HUES48 (cell line): ENCODE measurements around the gene SLC48A1.

Experiments used
- H3K27ac ChIP-seq: one replicate; pipeline ENCODE4 v1.7.0; 2013; ENCODE audit warnings: low read depth, low read length, inconsistent platforms
- H3K27me3 ChIP-seq: 2 replicates; pipeline ENCODE4 v1.6.1; 2013; ENCODE audit warnings: mild to moderate bottlenecking, low read length; ENCODE audit not compliant: control insufficient read depth, insufficient read depth
- H3K36me3 ChIP-seq: 2 replicates; pipeline ENCODE4 v1.6.1; 2013; ENCODE audit warnings: low read length; ENCODE audit not compliant: control insufficient read depth, insufficient read depth
- H3K4me1 ChIP-seq: 2 replicates; pipeline ENCODE4 v1.6.1; 2013; ENCODE audit warnings: mild to moderate bottlenecking, low read length; ENCODE audit not compliant: control insufficient read depth, insufficient read depth
- H3K4me3 ChIP-seq: 2 replicates; pipeline ENCODE4 v1.5.1; 2013; ENCODE audit warnings: mild to moderate bottlenecking, low read depth, low read length
- H3K9ac ChIP-seq: 2 replicates; pipeline ENCODE4 v1.6.1; 2013; ENCODE audit warnings: mild to moderate bottlenecking, low read depth, low read length, moderate library complexity
- H3K9me3 ChIP-seq: 2 replicates; pipeline ENCODE4 v1.6.1; 2013; ENCODE audit warnings: low read length; ENCODE audit not compliant: control insufficient read depth, insufficient read depth

The SLC48A1 gene

DNA sequence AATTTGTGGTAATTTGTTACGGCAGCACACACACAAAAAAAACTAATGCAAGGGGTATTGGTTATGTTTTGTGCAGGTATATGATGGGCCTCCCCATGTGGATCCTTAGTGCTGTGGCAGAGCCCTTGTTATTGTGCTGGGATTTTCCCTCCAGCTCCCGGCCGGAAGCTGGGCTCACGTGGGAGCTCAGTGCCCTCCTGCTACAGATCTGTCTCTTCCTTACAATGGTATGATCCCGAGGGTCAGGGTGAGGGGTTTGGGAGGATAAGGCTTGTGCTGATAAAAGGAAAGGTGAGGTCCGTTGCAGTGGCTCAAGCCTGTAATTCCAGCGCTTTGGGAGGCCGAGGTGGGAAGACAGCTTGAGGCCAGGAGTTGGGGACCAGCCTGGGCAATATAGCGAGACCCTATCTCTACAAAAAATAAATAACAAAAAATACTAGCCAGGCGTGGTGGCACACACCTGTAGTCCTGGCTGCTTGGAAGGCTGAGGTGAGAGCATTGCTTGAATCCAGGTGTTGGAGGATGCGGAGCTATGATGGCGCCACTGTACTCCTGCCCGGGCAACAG, 861 bp upstream of the SLC48A1 start:
- H3K27me3 ChIP-seq: peaks cover 18% of the 10 kb centered on the region
- no peak overlapping the region for H3K9ac ChIP-seq
- no peaks in the 10 kb centered on the region for H3K36me3 ChIP-seq
- H3K27ac ChIP-seq: no peak overlapping the region
- H3K4me1 ChIP-seq: peaks cover 18% of the 10 kb centered on the region
- H3K4me3 ChIP-seq: peak overlapping the region; percentile 77; the same call in 1 of the 2 replicates
- H3K9me3 ChIP-seq: no peaks in the 10 kb centered on the region

DNA sequence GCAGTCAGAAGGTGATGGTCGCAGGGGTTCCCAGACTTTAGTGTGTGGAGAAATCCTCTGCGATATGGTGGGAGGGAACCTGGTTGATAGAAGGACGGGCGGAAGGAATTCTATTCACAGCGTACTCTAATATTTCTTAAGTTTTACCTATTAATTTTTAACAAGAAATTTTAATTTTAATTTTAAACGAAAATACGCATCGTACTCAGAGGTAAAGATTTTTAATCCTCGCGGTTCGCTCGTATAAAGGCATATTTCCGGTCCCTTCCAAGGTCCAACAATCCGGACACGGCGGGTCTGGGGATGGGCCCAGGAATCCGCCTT, 338 bp upstream of the SLC48A1 start:
- H3K27ac ChIP-seq: no peak overlapping the region
- H3K4me3 ChIP-seq: peak overlapping the region; percentile 77
- H3K27me3 ChIP-seq: peaks cover 18% of the 10 kb centered on the region
- no peak overlapping the region for H3K9ac ChIP-seq
- H3K36me3 ChIP-seq: no peaks in the 10 kb centered on the region
- no peaks in the 10 kb centered on the region for H3K9me3 ChIP-seq
- H3K4me1 ChIP-seq: peaks cover 18% of the 10 kb centered on the region

DNA sequence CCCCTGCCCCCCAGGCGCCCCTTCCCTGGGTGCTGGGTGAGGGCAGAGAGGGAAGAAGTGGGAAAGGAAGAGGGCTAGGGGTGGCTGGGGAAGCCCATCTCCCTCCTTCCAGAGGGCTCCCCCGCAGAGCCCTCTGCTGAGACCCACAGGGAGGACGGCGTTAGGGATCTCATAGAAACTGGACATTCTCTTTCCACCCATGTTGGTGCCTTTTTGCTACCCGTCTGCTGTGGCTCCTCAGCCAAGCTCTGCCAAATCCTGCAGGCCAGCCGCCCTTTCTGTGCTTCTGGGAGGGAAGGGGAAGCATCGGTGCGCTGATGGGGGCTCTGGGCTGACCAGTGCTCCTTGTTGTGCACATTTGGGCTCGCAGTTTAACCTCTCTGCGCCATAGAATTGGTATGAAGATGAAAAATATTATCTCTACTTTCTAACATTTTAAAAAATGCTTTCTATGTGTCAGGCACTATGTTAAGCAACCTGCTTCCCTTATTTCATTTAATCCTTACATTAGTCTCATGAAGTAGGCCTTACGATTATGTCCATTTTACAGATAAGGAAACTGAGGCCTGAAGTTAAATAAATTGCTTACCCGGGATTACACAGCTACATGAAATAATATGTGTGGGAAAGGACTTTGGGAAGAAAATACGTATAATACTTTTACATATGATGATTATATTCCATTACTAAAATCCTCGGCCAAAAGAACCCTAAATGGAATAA, 981 bp downstream of the SLC48A1 start:
- Histone ChIP-seq H3K36me3 (no peaks in the 10 kb centered on the region), H3K4me1 (peaks cover 22% of the 10 kb centered on the region), H3K4me3 (peak overlapping the region; percentile 77), H3K9ac (no peak overlapping the region), H3K27me3 (peaks cover 18% of the 10 kb centered on the region), H3K9me3 (no peaks in the 10 kb centered on the region), H3K27ac (no peak overlapping the region)

DNA sequence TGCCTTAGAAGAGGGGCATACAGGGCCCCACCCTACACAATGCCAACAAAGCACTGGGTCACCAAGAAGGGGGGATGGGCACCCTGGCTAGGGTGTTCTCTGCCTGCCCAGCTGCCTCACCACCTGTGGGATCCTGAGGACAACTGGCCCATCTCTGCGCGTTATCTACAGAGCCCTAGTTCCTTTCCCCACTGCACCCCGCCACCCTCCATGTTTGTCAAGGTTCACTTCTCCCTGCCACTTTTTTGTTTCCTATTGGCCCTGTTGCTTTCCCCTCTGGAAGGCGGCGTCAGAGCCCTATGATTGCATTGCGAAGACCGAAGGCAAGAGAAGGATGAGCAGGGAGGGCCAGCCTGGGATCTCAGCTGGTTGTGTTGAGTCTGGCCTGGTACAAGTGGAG, 1.6 kb downstream of the SLC48A1 start:
- H3K9me3 ChIP-seq: no peaks in the 10 kb centered on the region
- peaks cover 22% of the 10 kb centered on the region for H3K4me1 ChIP-seq
- H3K27ac ChIP-seq: no peak overlapping the region
- H3K9ac ChIP-seq: no peak overlapping the region
- peaks cover 18% of the 10 kb centered on the region for H3K27me3 ChIP-seq
- H3K4me3 ChIP-seq: no peak overlapping the region
- H3K36me3 ChIP-seq: no peaks in the 10 kb centered on the region

DNA sequence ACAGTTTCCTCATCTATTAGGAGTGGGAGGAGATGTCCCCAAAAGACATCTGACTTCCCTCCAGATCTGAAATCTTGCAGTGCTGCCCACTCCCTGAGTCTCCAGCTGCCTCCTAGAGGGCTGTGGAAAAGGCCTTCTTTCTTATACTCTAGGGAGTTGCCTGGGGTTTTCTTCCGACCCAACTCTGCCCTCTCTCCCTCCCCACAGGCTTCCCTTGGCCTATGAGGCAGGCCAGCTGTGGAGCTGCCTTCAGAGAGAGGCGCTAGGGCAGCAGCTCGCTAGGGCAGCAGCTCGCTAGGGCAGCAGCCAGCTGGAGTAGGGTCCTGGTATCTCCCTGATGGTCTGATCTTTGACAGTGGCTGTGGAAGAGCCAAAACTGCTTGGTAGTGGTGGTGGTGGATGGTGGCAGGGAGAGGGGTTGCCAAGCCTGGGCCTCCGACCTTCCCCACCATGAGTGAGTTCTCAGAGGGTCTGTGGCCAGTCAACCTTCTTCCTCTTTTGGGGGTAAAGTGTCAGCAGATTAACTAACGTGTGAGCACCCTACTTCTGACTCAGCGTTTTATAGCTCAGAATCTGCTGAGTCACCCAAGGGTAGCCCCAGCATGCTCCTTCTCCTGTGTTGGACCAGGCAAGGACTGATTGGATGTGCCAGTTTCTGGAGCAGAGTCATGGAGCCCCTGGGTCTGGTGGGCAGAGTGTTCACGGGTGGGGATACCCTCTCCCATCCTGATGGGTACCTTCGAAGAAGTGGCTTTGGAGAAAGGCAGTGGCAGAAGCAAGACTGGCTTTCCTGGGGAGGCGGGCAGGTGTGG, 2.3 kb downstream of the SLC48A1 start:
- Histone ChIP-seq H3K4me1 (peaks cover 28% of the 10 kb centered on the region), H3K27ac (no peak overlapping the region), H3K4me3 (no peak overlapping the region), H3K27me3 (peaks cover 23% of the 10 kb centered on the region), H3K9me3 (no peaks in the 10 kb centered on the region), H3K9ac (no peak overlapping the region), H3K36me3 (no peaks in the 10 kb centered on the region)

DNA sequence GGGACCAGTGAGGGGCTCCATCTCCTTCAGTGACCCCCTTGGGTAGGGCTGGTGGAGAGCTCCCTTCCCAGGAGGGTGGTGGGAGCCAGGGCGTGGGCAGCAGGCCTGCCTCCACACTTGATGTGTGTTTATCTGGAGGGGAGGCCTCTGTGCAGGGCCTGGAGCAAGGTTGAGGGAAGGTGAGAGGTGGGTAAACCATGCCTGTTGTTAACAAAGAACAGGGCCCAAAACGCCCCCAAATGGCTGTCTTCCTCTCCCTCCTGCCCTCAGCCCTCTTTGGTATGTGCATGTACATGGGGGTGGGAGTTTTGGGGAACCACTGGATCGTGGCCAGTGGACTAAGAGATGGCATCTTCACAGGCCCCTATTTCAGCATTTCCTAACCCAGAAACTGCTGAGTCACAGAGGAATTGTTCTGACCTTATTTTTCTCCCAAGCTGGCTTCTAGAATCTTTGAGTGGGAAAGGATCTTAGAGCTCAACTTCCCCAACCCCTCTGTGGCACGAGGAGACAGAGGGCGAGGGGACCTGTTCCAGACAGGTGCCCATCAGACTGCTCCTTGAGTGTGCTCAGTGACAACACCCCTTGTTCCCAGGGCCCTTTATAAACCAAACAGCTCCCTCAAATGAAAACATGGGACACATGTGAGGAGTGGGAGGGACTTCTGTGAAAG, 3.6 kb downstream of the SLC48A1 start:
- peaks cover 24% of the 10 kb centered on the region for H3K27me3 ChIP-seq
- no peak overlapping the region for H3K9ac ChIP-seq
- H3K9me3 ChIP-seq: no peaks in the 10 kb centered on the region
- 0 out of 2 replicates have a peak, but pooled peaks cover 1% of the 10 kb centered on the region for H3K36me3 ChIP-seq
- no peak overlapping the region for H3K4me3 ChIP-seq
- peaks cover 28% of the 10 kb centered on the region for H3K4me1 ChIP-seq
- H3K27ac ChIP-seq: no peak overlapping the region

DNA sequence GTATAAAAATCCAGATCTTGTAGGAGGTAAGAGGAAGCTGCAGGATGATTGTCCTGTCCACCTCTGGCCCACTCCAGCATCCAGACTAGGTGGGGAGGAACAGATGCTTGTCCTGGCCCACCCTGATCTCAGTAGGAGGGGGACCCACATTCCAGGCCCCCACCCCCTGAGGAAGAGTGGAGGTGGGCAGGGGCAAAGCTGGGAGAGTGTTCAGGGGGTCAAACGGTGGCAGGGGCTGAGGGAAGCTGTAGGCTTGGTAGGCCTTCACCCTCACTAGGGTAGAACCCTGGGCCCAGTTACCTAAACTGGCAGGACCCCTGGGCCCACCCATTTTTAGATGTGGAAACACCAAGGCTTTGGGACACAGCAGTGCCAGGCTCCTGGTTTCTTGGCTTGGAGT, 4.1 kb downstream of the SLC48A1 start:
- Histone ChIP-seq H3K27ac (no peak overlapping the region), H3K4me3 (no peak overlapping the region), H3K9me3 (no peaks in the 10 kb centered on the region), H3K27me3 (peaks cover 24% of the 10 kb centered on the region), H3K9ac (no peak overlapping the region), H3K4me1 (peaks cover 28% of the 10 kb centered on the region), H3K36me3 (peaks cover 7% of the 10 kb centered on the region; the same call in 1 of the 2 replicates)

- Histone ChIP-seq H3K9ac (no peak overlapping the region), H3K4me3 (no peak overlapping the region), H3K27ac (no peak overlapping the region), H3K27me3 (peaks cover 24% of the 10 kb centered on the region), H3K9me3 (no peaks in the 10 kb centered on the region), H3K36me3 (peaks cover 15% of the 10 kb centered on the region; the same call in 1 of the 2 replicates), H3K4me1 (peaks cover 25% of the 10 kb centered on the region)
Observed at GRCh38 chr12:47777741-47778558, 4.9 kb downstream of the SLC48A1 start.

GRCh38 chr12:47778881-47779280, 5.8 kb downstream of the SLC48A1 start:
- Histone ChIP-seq H3K27ac (no peak overlapping the region), H3K9ac (no peak overlapping the region), H3K4me3 (peak overlapping the region; percentile 18; the same call in 1 of the 2 replicates), H3K4me1 (peaks cover 22% of the 10 kb centered on the region), H3K9me3 (no peaks in the 10 kb centered on the region), H3K36me3 (peaks cover 23% of the 10 kb centered on the region; the same call in 1 of the 2 replicates), H3K27me3 (peaks cover 20% of the 10 kb centered on the region)

DNA sequence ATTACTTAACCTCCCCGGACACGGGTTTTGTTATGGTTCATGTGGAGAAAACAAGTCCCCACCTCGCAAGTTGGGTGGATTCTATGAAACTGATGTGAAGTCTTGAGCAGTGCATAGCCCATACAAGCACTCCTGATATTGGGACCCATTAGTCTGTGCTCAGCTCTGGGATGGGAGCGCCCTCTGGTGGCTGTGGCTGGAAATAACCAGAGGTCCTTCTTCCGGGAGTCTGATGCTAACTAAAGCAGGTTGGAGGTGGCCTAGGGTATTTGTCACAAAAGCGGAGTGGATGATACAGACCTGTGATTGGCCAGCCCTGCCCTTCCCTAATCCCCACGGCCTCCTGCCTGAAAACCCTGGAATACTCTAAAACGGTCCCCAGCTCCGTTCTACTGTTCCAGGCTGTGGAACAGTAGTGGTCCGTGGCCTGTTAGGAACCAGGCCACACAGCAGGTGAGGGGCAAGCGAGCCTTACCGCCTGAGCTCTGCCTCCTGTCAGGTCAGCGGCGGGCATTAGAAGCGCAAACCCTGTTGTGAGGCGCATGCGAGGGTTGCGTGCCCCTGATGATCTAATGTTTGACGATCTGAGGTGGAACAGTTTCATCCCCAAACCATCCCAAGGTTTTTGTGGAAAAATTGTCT, 6.4 kb downstream of the SLC48A1 start:
- Histone ChIP-seq H3K27me3 (peaks cover 15% of the 10 kb centered on the region), H3K9me3 (no peaks in the 10 kb centered on the region), H3K27ac (no peak overlapping the region), H3K9ac (no peak overlapping the region), H3K36me3 (peaks cover 28% of the 10 kb centered on the region), H3K4me3 (peak overlapping the region; percentile 20), H3K4me1 (peaks cover 21% of the 10 kb centered on the region)
